GM18505 (cell line): ENCODE data around the gene MAML3.

Experiments used
- ATAC-seq: cut with Tn5 transposase; IDR thresholded peaks from one replicate; pipeline ENCODE4 v1.9.1; 2021; ENCODE audit not compliant: unreplicated experiment
- POLR2A ChIP-seq: IDR thresholded peaks from 4 replicates; pipeline ENCODE4 v1.6.1; 2011; ENCODE audit warnings: borderline replicate concordance; ENCODE audit not compliant: insufficient read depth, insufficient read length; ENCODE audit errors: extremely low read depth

The MAML3 gene

GRCh38 chr4:140054861-140055260 lies 99.1 kb downstream of the MAML3 start:
- no peak for TF ChIP-seq POLR2A
- no peak for ATAC-seq

GRCh38 chr4:140053185-140053584 lies 100.8 kb downstream of the MAML3 start:
- ATAC-seq, result no peak
- no peak for TF ChIP-seq POLR2A

- no peak for ATAC-seq
Observed at GRCh38 chr4:140052050-140052449, 101.9 kb downstream of the MAML3 start.

GRCh38 chr4:140049849-140050637 lies 103.9 kb downstream of the MAML3 start:
- ATAC-seq, result no peak
- no peak for TF ChIP-seq POLR2A

More at GRCh38 chr4:140052050-140052449, 101.9 kb downstream of the MAML3 start:
- no peak for TF ChIP-seq POLR2A

GRCh38 chr4:140049024-140049848 lies 104.7 kb downstream of the MAML3 start:
- TF ChIP-seq POLR2A, result no peak
- peak; percentile 50 for ATAC-seq

- no peak for TF ChIP-seq POLR2A
- no peak for ATAC-seq
Observed at GRCh38 chr4:140048419-140048995, 105.5 kb downstream of the MAML3 start.

- no peak for ATAC-seq
- no peak for TF ChIP-seq POLR2A
Observed at GRCh38 chr4:140047786-140048185, 106.2 kb downstream of the MAML3 start.

- ATAC-seq, result no peak
- no peak for TF ChIP-seq POLR2A
Observed at GRCh38 chr4:140047017-140047640, 106.9 kb downstream of the MAML3 start.

- TF ChIP-seq POLR2A, result no peak
- no peak for ATAC-seq
Observed at GRCh38 chr4:140046543-140046942, 107.4 kb downstream of the MAML3 start.

GRCh38 chr4:140046016-140046415 lies 108.0 kb downstream of the MAML3 start:
- ATAC-seq, result no peak
- no peak for TF ChIP-seq POLR2A

GRCh38 chr4:140044337-140044902 lies 109.6 kb downstream of the MAML3 start:
- no peak for TF ChIP-seq POLR2A
- ATAC-seq, result no peak

- no peak for ATAC-seq
- TF ChIP-seq POLR2A, result no peak
Observed at GRCh38 chr4:140042634-140043033, 111.3 kb downstream of the MAML3 start.
